Neural cell (in vitro differentiated cells): ENCODE results near the gene TRIM43B.

Experiments used
- CTCF ChIP-seq: fragments of 450-650 bp; IDR thresholded peaks from 2 replicates; pipeline ENCODE4 v1.5.1; 2014; ENCODE audit warnings: antibody characterized with exemption, mild to moderate bottlenecking, moderate library complexity; ENCODE audit not compliant: poor library complexity, severe bottlenecking
- EZH2 ChIP-seq: fragments of 200-600, 300-800 bp; shearing (Covaris generic), sonication (generic); IDR thresholded peaks from 2 replicates; pipeline ENCODE4 v1.6.1; 2014; ENCODE audit warnings: antibody characterized with exemption, low read length, borderline replicate concordance, mild to moderate bottlenecking; ENCODE audit not compliant: insufficient read depth, poor library complexity, severe bottlenecking
- MXI1 ChIP-seq: fragments of 450-650 bp; conservative IDR thresholded peaks from 2 replicates; pipeline ENCODE4 v1.6.1; 2014; ENCODE audit warnings: antibody characterized with exemption, mild to moderate bottlenecking; ENCODE audit not compliant: poor library complexity, severe bottlenecking
- REST ChIP-seq: IDR thresholded peaks from 2 replicates; pipeline ENCODE4 v1.6.1; 2012; ENCODE audit warnings: borderline replicate concordance
- SMC3 ChIP-seq: fragments of 450-650 bp; conservative IDR thresholded peaks from 2 replicates; pipeline ENCODE4 v1.6.1; 2014; ENCODE audit warnings: antibody characterized with exemption, mild to moderate bottlenecking, moderate library complexity; ENCODE audit not compliant: poor library complexity
- TAF1 ChIP-seq: IDR thresholded peaks from 2 replicates; pipeline ENCODE4 v1.6.1; 2012; ENCODE audit warnings: low read depth

- no peak for TF ChIP-seq SMC3
- TF ChIP-seq CTCF = no peak
- no peak for TF ChIP-seq REST
- no peak for TF ChIP-seq MXI1
- no peak for TF ChIP-seq TAF1
- TF ChIP-seq EZH2 = no peak
Measured at GRCh38 chr2:95509408-95509807, 24.9 kb upstream of the TRIM43B start.
